Vagina (tissue), 2 donors: ENCODE data around the gene ARHGEF2. TPM values are rescaled to one million over a fixed set of nuclear protein-coding genes. Genes with fewer than 3 reads are reported as not detected.

Experiments used
- DNase-seq, 2 donors: peaks; one replicate each; pipeline ENCODE4 v3.0.0-alpha.2; 2017; ENCODE audit errors: extremely low spot score in 2 of 2
- H3K27ac ChIP-seq: fragments of 200-600 bp; sonication (generic); one replicate; pipeline ENCODE4 v1.5.1; 2019
- H3K27me3 ChIP-seq: fragments of 200-600 bp; sonication (generic); one replicate; pipeline ENCODE4 v1.5.1; 2019
- H3K36me3 ChIP-seq, 2 donors: fragments of 200-600 bp; sonication (generic); one replicate each; pipeline ENCODE4 v1.5.1; 2017 to 2019
- H3K4me1 ChIP-seq: fragments of 200-600 bp; sonication (generic); one replicate; pipeline ENCODE4 v1.5.1; 2019
- H3K4me3 ChIP-seq, 2 donors: fragments of 200-600 bp; sonication (generic); 1 replicate in 1 of 2; 2 replicates in 1 of 2; pipeline ENCODE4 v1.5.1; 2016 to 2019
- H3K9me3 ChIP-seq: fragments of 200-600 bp; sonication (generic); one replicate; pipeline ENCODE4 v1.5.1; 2019
- CTCF ChIP-seq, 3 experiments: fragments of 450-650 bp in 2 of 3; fragments of 200-600 bp in 1 of 3; sonication (generic) in 1 of 3; IDR thresholded peaks; one replicate each; pipeline ENCODE4 v1.5.1; 2017 to 2019; ENCODE audit warnings: antibody characterized with exemption in 3 of 3, mild to moderate bottlenecking in 2 of 3, moderate library complexity in 2 of 3
- POLR2A ChIP-seq, 2 donors: fragments of 450-650 bp; IDR thresholded peaks; one replicate each; pipeline ENCODE4 v1.6.1; 2017; ENCODE audit warnings: antibody characterized with exemption in 2 of 2, mild to moderate bottlenecking in 2 of 2, moderate library complexity in 2 of 2
- POLR2AphosphoS5 ChIP-seq, 2 donors: sonication (generic); formaldehyde crosslinking; IDR thresholded peaks; one replicate each; pipeline ENCODE4 v1.9.0; 2017; ENCODE audit warnings: antibody characterized with exemption in 2 of 2, mild to moderate bottlenecking in 2 of 2, low read depth in 1 of 2; ENCODE audit not compliant: insufficient read depth in 1 of 2
- intact Hi-C: fragments of 100-400 bp; cut with DNase I; formaldehyde crosslinking; loops from one replicate; pipeline ENCODE4 v1.15.1; 2023
- total RNA-seq: library from RNA; depleted of rRNA; stranded (reverse); fragments of >200 nt; gene quantifications from one replicate; pipeline ENCODE4 v1.2.3, GENCODE V29; 2016

Gene ARHGEF2
- total RNA-seq, 1 donor from 2014 or later = 76.4 TPM

GRCh38 chr1:156002188-156002911 lies 24.0 kb upstream of the ARHGEF2 start:
- TF ChIP-seq POLR2A (IDR thresholded peaks at IDR 0.05) (no peak), POLR2AphosphoS5 (IDR thresholded peaks at IDR 0.05; ENCODE audit: insufficient read depth in 1 of 2, low read depth in 1 of 2) (no peak), CTCF (IDR thresholded peaks at IDR 0.05) (no peak)
- Histone ChIP-seq H3K27me3 (no peaks in the 10 kb centered on the region), H3K4me3 (no peak overlapping the region), H3K27ac (no peak overlapping the region), H3K36me3 (no peaks in the 10 kb centered on the region), H3K4me1 (no peaks in the 10 kb centered on the region), H3K9me3 (no peaks in the 10 kb centered on the region)
- DNase-seq = no peak
- intact Hi-C loops = no loop called here

GRCh38 chr1:156001662-156002171 lies 23.4 kb upstream of the ARHGEF2 start:
- H3K4me1 ChIP-seq = no peaks in the 10 kb centered on the region
- H3K27ac ChIP-seq = no peak overlapping the region
- DNase-seq = no peak
- no peaks in the 10 kb centered on the region for H3K27me3 ChIP-seq
- H3K9me3 ChIP-seq = no peaks in the 10 kb centered on the region
- H3K4me3 ChIP-seq = no peak overlapping the region
- no peaks in the 10 kb centered on the region for H3K36me3 ChIP-seq
- intact Hi-C loops = no loop called here
- TF ChIP-seq POLR2AphosphoS5 (IDR thresholded peaks at IDR 0.05; ENCODE audit: insufficient read depth in 1 of 2, low read depth in 1 of 2) = no peak

- Histone ChIP-seq H3K9me3 (no peaks in the 10 kb centered on the region), H3K36me3 (no peaks in the 10 kb centered on the region), H3K27me3 (no peaks in the 10 kb centered on the region), H3K4me1 (no peaks in the 10 kb centered on the region), H3K4me3 (no peak overlapping the region), H3K27ac (no peak overlapping the region)
- no peak for TF ChIP-seq POLR2A (IDR thresholded peaks at IDR 0.05)
- no peak for TF ChIP-seq POLR2AphosphoS5 (IDR thresholded peaks at IDR 0.05; ENCODE audit: insufficient read depth in 1 of 2, low read depth in 1 of 2)
- no peak for TF ChIP-seq CTCF (IDR thresholded peaks at IDR 0.05)
- DNase-seq = no peak
- intact Hi-C loops = no loop called here
These were observed 22.8 kb upstream of the ARHGEF2 start for GRCh38 chr1:156001021-156001661.

GRCh38 chr1:155999964-156000363 lies 21.6 kb upstream of the ARHGEF2 start:
- TF ChIP-seq POLR2AphosphoS5 (IDR thresholded peaks at IDR 0.05; ENCODE audit: insufficient read depth in 1 of 2, low read depth in 1 of 2) (no peak), CTCF (IDR thresholded peaks at IDR 0.05) (no peak), POLR2A (IDR thresholded peaks at IDR 0.05) (no peak)
- Histone ChIP-seq H3K27ac (no peak overlapping the region), H3K4me3 (no peak overlapping the region), H3K9me3 (no peaks in the 10 kb centered on the region), H3K27me3 (no peaks in the 10 kb centered on the region), H3K4me1 (no peaks in the 10 kb centered on the region), H3K36me3 (no peaks in the 10 kb centered on the region)
- intact Hi-C loops = no loop called here
- DNase-seq = no peak

- no peak for TF ChIP-seq CTCF (IDR thresholded peaks at IDR 0.05)
- TF ChIP-seq POLR2AphosphoS5 (IDR thresholded peaks at IDR 0.05; ENCODE audit: insufficient read depth in 1 of 2, low read depth in 1 of 2) = no peak
- TF ChIP-seq POLR2A (IDR thresholded peaks at IDR 0.05) = no peak
- no peaks in the 10 kb centered on the region for H3K4me1 ChIP-seq
These were observed 17.8 kb upstream of the ARHGEF2 start for GRCh38 chr1:155996166-155996565.

More at GRCh38 chr1:155996166-155996565, 17.8 kb upstream of the ARHGEF2 start:
- no peak for DNase-seq
- H3K27ac ChIP-seq = no peak overlapping the region
- no peaks in the 10 kb centered on the region for H3K27me3 ChIP-seq
- H3K36me3 ChIP-seq = no peaks in the 10 kb centered on the region
- intact Hi-C loops = no loop called here
- no peaks in the 10 kb centered on the region for H3K9me3 ChIP-seq
- H3K4me3 ChIP-seq = no peak overlapping the region
